Umbilical cord (tissue), 2 donors: Measurements from ENCODE around the gene NUCB2. TPM values are rescaled to one million over a fixed set of nuclear protein-coding genes. Genes with fewer than 3 reads are reported as not detected.
A peak's percentile ranks its signal among the peaks of the same experiment; 100 is the strongest.

ENCODE experiments used
- DNase-seq: peaks from one replicate; pipeline ENCODE4 v3.0.0-alpha.2; 2015; ENCODE audit warnings: low spot score
- total RNA-seq: library from RNA; depleted of rRNA; stranded (reverse); fragments of >200 nt; gene quantifications from one replicate; pipeline ENCODE4 v1.2.3, GENCODE V29; 2014; ENCODE audit warnings: low replicate concordance; ENCODE audit not compliant: insufficient read depth

NUCB2 gene
- total RNA-seq, 1 donor from 2014 or later = 122 TPM

- DNase-seq = no peak
Observed at GRCh38 chr11:17331669-17332068, 55.1 kb downstream of the NUCB2 start.

GRCh38 chr11:17333799-17334586 lies 57.5 kb downstream of the NUCB2 start:
- no peak for DNase-seq

GRCh38 chr11:17343257-17343656 lies 66.7 kb downstream of the NUCB2 start:
- no peak for DNase-seq

GRCh38 chr11:17343907-17344306 lies 67.4 kb downstream of the NUCB2 start:
- DNase-seq = peak; percentile 66

- no peak for DNase-seq
Observed at GRCh38 chr11:17347676-17348075, 71.1 kb downstream of the NUCB2 start.

GRCh38 chr11:17350455-17351171 lies 74.1 kb downstream of the NUCB2 start:
- DNase-seq = no peak

- DNase-seq = no peak
Observed at GRCh38 chr11:17351172-17351509, 74.6 kb downstream of the NUCB2 start.

GRCh38 chr11:17351510-17352176 lies 75.1 kb downstream of the NUCB2 start, which contains the start of gene NCR3LG1:
Gene NCR3LG1, plus strand, starts transcription at chr11:17351800. Its CDS starts 170 bp downstream, at chr11:17351970.
- peak; percentile 31 for DNase-seq

GRCh38 chr11:17352950-17353820 lies 76.6 kb downstream of the NUCB2 start:
- peak; percentile 79 for DNase-seq

- DNase-seq = no peak
Observed at GRCh38 chr11:17353821-17354600, 77.5 kb downstream of the NUCB2 start.

GRCh38 chr11:17354601-17354991 lies 78.1 kb downstream of the NUCB2 start:
- peak; percentile 73 for DNase-seq

GRCh38 chr11:17366495-17366894 lies 90.0 kb downstream of the NUCB2 start:
- DNase-seq = no peak

GRCh38 chr11:17368551-17368950 lies 92.0 kb downstream of the NUCB2 start:
- DNase-seq = no peak

- no peak for DNase-seq
Observed at GRCh38 chr11:17369094-17369493, 92.6 kb downstream of the NUCB2 start.

GRCh38 chr11:17369684-17370243 lies 93.2 kb downstream of the NUCB2 start:
- no peak for DNase-seq

- no peak for DNase-seq
Observed at GRCh38 chr11:17371614-17372013, 95.1 kb downstream of the NUCB2 start.

GRCh38 chr11:17375547-17375946 lies 99.0 kb downstream of the NUCB2 start:
- no peak for DNase-seq

- no peak for DNase-seq
Observed at GRCh38 chr11:17376493-17376892, 100.0 kb downstream of the NUCB2 start.

GRCh38 chr11:17378655-17379054 lies 102.1 kb downstream of the NUCB2 start:
- no peak for DNase-seq
